ENCODE results near the gene TEX14.

DNA sequence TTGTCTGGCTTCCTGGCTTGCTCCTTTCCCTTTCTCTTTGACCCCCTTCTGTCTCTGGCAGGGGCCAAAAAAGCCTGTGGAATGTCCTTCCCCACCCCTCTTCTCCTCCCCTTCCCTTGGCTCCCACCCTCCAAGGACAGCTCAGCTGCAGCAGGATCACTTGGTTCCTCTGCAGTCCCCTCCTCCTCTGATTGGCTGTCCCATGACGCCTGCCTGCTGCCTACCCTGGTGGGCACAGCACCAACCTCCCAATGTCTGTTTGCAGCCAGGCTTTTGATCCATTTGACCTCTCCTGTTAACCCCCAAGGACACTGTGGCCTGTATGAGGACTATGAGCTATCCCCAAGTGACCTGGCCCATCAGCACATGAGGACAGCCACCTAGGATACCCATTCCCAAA is 162.6 kb downstream of the TEX14 start:
- TF ChIP-seq CTCF (IDR thresholded peaks at IDR 0.05) (no peak), EP300 (IDR thresholded peaks at IDR 0.05; ENCODE audit: low read depth) (no peak), POLR2A (IDR thresholded peaks at IDR 0.05) (no peak)

Data from transverse colon (tissue), 3 donors.